GM19099 (cell line): Measurements from ENCODE around the gene AFDN.

Experiments
- POLR2A ChIP-seq: IDR thresholded peaks from 3 replicates; pipeline ENCODE4 v1.6.1; 2011; ENCODE audit warnings: low read depth; ENCODE audit not compliant: insufficient read length; ENCODE audit errors: extremely low read depth

The AFDN gene

GRCh38 chr6:167826896-167827582 lies at the start of gene AFDN:
AFDN (plus strand) TSS chr6:167826911; CDS start chr6:167827133, 222 bp downstream.
- TF ChIP-seq POLR2A = peak; percentile 52

GRCh38 chr6:167778497-167779128 lies 48.1 kb upstream of the AFDN start:
- no peak for TF ChIP-seq POLR2A

- TF ChIP-seq POLR2A = no peak
Observed at GRCh38 chr6:167779129-167779992, 47.4 kb upstream of the AFDN start.

GRCh38 chr6:167779993-167780655 lies 46.6 kb upstream of the AFDN start:
- TF ChIP-seq POLR2A = no peak

- TF ChIP-seq POLR2A = no peak
Observed at GRCh38 chr6:167781066-167781767, 45.5 kb upstream of the AFDN start.

GRCh38 chr6:167781868-167782267 lies 44.8 kb upstream of the AFDN start:
- TF ChIP-seq POLR2A = no peak

GRCh38 chr6:167782698-167783517 lies 43.8 kb upstream of the AFDN start:
- no peak for TF ChIP-seq POLR2A

- TF ChIP-seq POLR2A = no peak
Observed at GRCh38 chr6:167786853-167787675, 39.6 kb upstream of the AFDN start.

- no peak for TF ChIP-seq POLR2A
Observed at GRCh38 chr6:167787896-167788562, 38.7 kb upstream of the AFDN start.

GRCh38 chr6:167788563-167788903 lies 38.2 kb upstream of the AFDN start:
- no peak for TF ChIP-seq POLR2A

GRCh38 chr6:167789358-167789757 lies 37.4 kb upstream of the AFDN start:
- TF ChIP-seq POLR2A = no peak

- no peak for TF ChIP-seq POLR2A
Observed at GRCh38 chr6:167791091-167791779, 35.5 kb upstream of the AFDN start.
